ENCODE measurements around the gene RALGPS2. TPM values are rescaled to one million over a fixed set of nuclear protein-coding genes. Genes with fewer than 3 reads are reported as not detected.

Gene RALGPS2
- polyA plus RNA-seq, 1 of the 3 experiments (the other 2 are of a cell fraction), result 5.1 TPM

DNA sequence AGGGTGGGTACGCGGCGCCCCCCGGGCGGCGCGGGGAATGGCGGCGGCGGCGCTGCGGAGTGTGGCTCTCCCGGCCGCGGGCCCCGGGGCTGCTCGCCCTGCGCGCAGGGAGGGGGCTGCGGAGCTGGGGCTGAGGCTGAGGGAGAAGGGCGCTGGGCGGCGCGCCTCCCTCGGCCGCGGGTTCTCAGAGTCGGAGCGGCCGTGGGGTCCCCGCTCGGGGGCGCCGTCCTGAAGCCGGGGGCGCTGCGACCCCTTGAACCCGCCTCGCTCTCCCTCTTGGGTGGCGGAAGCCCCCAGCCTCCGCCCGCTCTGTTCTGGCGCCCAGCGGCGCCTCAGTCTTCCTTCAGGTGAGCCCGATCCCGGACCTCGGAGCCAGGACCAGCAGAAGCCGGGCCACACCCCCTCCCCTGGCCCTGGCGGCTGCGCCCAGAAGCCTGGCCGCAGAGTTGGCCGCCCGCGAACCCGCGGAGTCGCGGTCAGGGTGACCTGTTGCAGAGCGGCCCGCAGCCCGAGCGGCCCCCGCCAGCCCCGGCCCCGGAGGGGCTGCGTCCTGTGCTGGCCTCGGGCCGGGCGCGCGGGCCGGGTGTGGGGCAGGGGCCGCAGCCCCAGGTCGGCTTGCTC lies 532 bp downstream of the RALGPS2 start:
- H4K20me1 ChIP-seq (ENCODE audit: insufficient read depth), result no peaks in the 10 kb centered on the region
- H3K9me3 ChIP-seq, result no peaks in the 10 kb centered on the region
- H3K4me3 ChIP-seq (ENCODE audit: low read depth in 2 of 2, low read length in 1 of 2), result peak overlapping the region; percentile 89 to 96
- POLR2A ChIA-PET, result interaction anchor here (0.7 to 2.1 kb wide), 3 partner anchors 22 to 580 kb away, joined by 3 to 14 read pairs (median 4); no protein-coding TSS in a partner anchor
- no peaks in the 10 kb centered on the region for H3K27me3 ChIP-seq (ENCODE audit: insufficient read depth)
- H3K79me2 ChIP-seq (ENCODE audit: insufficient read depth), result peaks cover 47% of the 10 kb centered on the region
- CTCF ChIA-PET, result interaction anchor here (0.8 to 3.2 kb wide), 5 partner anchors 8 to 183 kb away, joined by 3 to 13 read pairs (median 4); no protein-coding TSS in a partner anchor
- peak overlapping the region; percentile 77 for H3K9ac ChIP-seq
- 3% methylated on average over 14 of the region's 75 CpGs for WGBS (ENCODE audit: low lambda C conversion rate)
- DNase-seq, result peak; percentile 84
- H3F3A ChIP-seq (replicated peaks; ENCODE audit: insufficient read depth), result peaks cover 17% of the 10 kb centered on the region
- peak overlapping the region; percentile 68 to 87 for H3K27ac ChIP-seq (ENCODE audit: low read depth in 2 of 2, low read length in 1 of 2)
- H3K9me2 ChIP-seq, result no peaks in the 10 kb centered on the region
- peak; percentile 8; the same call in 1 of the 2 replicates for TF ChIP-seq TAF1 (IDR thresholded peaks at IDR 0.05; ENCODE audit: borderline replicate concordance, low read depth, low read length)
- no peak for TF ChIP-seq CHD2 (IDR thresholded peaks at IDR 0.05; ENCODE audit: low read length, partially characterized antibody)
- no peak for TF ChIP-seq JUND (IDR thresholded peaks at IDR 0.05)
- TF ChIP-seq, protein P1, sequence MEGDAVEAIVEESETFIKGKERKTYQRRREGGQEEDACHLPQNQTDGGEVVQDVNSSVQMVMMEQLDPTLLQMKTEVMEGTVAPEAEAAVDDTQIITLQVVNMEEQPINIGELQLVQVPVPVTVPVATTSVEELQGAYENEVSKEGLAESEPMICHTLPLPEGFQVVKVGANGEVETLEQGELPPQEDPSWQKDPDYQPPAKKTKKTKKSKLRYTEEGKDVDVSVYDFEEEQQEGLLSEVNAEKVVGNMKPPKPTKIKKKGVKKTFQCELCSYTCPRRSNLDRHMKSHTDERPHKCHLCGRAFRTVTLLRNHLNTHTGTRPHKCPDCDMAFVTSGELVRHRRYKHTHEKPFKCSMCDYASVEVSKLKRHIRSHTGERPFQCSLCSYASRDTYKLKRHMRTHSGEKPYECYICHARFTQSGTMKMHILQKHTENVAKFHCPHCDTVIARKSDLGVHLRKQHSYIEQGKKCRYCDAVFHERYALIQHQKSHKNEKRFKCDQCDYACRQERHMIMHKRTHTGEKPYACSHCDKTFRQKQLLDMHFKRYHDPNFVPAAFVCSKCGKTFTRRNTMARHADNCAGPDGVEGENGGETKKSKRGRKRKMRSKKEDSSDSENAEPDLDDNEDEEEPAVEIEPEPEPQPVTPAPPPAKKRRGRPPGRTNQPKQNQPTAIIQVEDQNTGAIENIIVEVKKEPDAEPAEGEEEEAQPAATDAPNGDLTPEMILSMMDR (IDR thresholded peaks at IDR 0.05), result 0 out of 2 replicates have a peak, but pooled peaks have one; percentile 18
- no peak for TF ChIP-seq GATA2 (CRISPR knock-in tag; IDR thresholded peaks at IDR 0.05)
- TF ChIP-seq, protein P2, sequence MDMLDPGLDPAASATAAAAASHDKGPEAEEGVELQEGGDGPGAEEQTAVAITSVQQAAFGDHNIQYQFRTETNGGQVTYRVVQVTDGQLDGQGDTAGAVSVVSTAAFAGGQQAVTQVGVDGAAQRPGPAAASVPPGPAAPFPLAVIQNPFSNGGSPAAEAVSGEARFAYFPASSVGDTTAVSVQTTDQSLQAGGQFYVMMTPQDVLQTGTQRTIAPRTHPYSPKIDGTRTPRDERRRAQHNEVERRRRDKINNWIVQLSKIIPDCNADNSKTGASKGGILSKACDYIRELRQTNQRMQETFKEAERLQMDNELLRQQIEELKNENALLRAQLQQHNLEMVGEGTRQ (IDR thresholded peaks at IDR 0.05; ENCODE audit: borderline replicate concordance, low read depth, low read length), result no peak
- TF ChIP-seq RFX5 (IDR thresholded peaks at IDR 0.05; ENCODE audit: low read length), result no peak
- TF ChIP-seq TEAD4 (IDR thresholded peaks at IDR 0.05; ENCODE audit: borderline replicate concordance, insufficient read depth), result no peak
- no peak for TF ChIP-seq TCF12 (IDR thresholded peaks at IDR 0.05)
- TF ChIP-seq, protein P3, sequence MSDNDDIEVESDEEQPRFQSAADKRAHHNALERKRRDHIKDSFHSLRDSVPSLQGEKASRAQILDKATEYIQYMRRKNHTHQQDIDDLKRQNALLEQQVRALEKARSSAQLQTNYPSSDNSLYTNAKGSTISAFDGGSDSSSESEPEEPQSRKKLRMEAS (IDR thresholded peaks at IDR 0.05; ENCODE audit: low read depth), result no peak
- H3K36me3 ChIP-seq (replicated peaks in 1 of 2; ENCODE audit: control insufficient read depth in 1 of 2, insufficient read depth in 2 of 2, low read length in 1 of 2), result peaks cover 0 to 6% of the 10 kb centered on the region in 2 experiments
- H3K4me2 ChIP-seq, result peak overlapping the region; percentile 80
- H2AFZ ChIP-seq (ENCODE audit: low read depth), result peak overlapping the region; percentile 77; the same call in 1 of the 2 replicates
- peaks cover 0 to 13% of the 10 kb centered on the region in 2 experiments; a peak in 3 of 4 replicates for H3K4me1 ChIP-seq (ENCODE audit: control insufficient read depth in 1 of 2, insufficient read depth in 2 of 2, low read depth in 1 of 2, low read length in 1 of 2)

DNA sequence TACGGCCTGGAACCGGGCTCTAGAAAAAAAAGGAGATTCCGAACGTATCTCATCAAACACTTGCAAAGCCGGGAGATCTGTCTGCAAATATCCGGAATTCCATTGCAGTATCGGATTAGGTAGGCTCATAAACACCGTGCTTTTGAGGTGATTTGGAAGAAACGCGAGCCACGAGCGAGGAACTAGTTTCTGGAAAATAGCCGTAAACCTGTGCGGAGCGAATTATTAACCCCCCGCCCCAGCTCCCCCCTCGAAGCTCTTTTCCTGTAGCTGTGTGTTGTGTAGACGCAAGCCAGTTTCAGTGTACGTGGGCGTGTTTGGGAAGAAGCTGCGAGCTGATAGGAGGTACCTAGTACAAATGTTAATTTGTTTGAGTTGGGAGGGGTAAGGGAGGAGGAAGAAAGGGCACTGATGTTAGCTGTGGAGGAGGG lies 1.1 kb downstream of the RALGPS2 start:
- POLR2A ChIA-PET, result interaction anchor here (2.1 kb wide), 1 partner anchor 183 kb away, joined by 14 read pairs; no protein-coding TSS in a partner anchor
- WGBS (ENCODE audit: low lambda C conversion rate), result 1% methylated on average over 16 of the region's 21 CpGs

More for the DNA sequence above, 1.1 kb downstream of the RALGPS2 start:
- Histone ChIP-seq H3K4me3 (ENCODE audit: low read depth in 2 of 2, low read length in 1 of 2) (peak overlapping the region; percentile 89 to 96), H3K27me3 (ENCODE audit: insufficient read depth) (no peaks in the 10 kb centered on the region), H3K27ac (ENCODE audit: low read depth in 2 of 2, low read length in 1 of 2) (peak overlapping the region; percentile 68 to 87), H4K20me1 (ENCODE audit: insufficient read depth) (no peaks in the 10 kb centered on the region), H2AFZ (ENCODE audit: low read depth) (peak overlapping the region; percentile 77), H3K9me3 (no peaks in the 10 kb centered on the region), H3F3A (replicated peaks; ENCODE audit: insufficient read depth) (peaks cover 17% of the 10 kb centered on the region), H3K79me2 (ENCODE audit: insufficient read depth) (peaks cover 52% of the 10 kb centered on the region), H3K36me3 (replicated peaks in 1 of 2; ENCODE audit: control insufficient read depth in 1 of 2, insufficient read depth in 2 of 2, low read length in 1 of 2) (peaks cover 0 to 6% of the 10 kb centered on the region in 2 experiments), H3K4me2 (peak overlapping the region; percentile 80), H3K9me2 (no peaks in the 10 kb centered on the region), H3K4me1 (ENCODE audit: control insufficient read depth in 1 of 2, insufficient read depth in 2 of 2, low read depth in 1 of 2, low read length in 1 of 2) (peaks cover 0 to 13% of the 10 kb centered on the region in 2 experiments; a peak in 3 of 4 replicates), H3K9ac (peak overlapping the region; percentile 77)
- CTCF ChIA-PET, result interaction anchor here (1.1 to 3.2 kb wide), 2 partner anchors 23 to 184 kb away, joined by 4 to 13 read pairs; no protein-coding TSS in a partner anchor
- TF ChIP-seq TAF1 (IDR thresholded peaks at IDR 0.05; ENCODE audit: borderline replicate concordance, low read depth, low read length) (0 out of 2 replicates have a peak, but pooled peaks have one; percentile 25), SMC3 (IDR thresholded peaks at IDR 0.05; ENCODE audit: low read depth, low read length) (no peak)
- TF ChIP-seq, protein P3 (IDR thresholded peaks at IDR 0.05; ENCODE audit: low read depth), result peak; percentile 36; the same call in 1 of the 2 replicates
- peak; percentile 69 for DNase-seq
